ENCODE results near the gene KIF3B.

DNA sequence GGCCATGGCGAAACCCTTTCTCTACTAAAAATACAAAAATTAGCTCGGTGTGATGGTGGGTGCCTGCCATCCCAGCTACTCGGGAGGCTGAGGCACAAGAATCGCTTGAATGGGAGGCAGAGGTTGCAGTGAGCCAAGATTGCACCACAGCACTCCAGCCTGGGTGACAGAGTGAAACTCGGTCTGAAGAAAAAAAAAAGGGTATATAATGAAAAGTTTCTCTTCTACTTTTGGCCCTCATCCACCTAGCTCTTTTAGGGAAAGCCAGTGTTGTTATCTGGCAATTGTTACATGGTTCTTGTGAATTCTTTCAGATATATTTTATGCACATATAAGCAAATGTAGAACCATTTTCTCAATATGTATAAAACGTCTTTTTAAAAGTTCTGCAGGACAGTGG, 19.0 kb downstream of the KIF3B start:
- TF ChIP-seq, protein P1, sequence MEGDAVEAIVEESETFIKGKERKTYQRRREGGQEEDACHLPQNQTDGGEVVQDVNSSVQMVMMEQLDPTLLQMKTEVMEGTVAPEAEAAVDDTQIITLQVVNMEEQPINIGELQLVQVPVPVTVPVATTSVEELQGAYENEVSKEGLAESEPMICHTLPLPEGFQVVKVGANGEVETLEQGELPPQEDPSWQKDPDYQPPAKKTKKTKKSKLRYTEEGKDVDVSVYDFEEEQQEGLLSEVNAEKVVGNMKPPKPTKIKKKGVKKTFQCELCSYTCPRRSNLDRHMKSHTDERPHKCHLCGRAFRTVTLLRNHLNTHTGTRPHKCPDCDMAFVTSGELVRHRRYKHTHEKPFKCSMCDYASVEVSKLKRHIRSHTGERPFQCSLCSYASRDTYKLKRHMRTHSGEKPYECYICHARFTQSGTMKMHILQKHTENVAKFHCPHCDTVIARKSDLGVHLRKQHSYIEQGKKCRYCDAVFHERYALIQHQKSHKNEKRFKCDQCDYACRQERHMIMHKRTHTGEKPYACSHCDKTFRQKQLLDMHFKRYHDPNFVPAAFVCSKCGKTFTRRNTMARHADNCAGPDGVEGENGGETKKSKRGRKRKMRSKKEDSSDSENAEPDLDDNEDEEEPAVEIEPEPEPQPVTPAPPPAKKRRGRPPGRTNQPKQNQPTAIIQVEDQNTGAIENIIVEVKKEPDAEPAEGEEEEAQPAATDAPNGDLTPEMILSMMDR (conservative IDR thresholded peaks at IDR 0.05; ENCODE audit: low read depth, low read length): no peak
- TF ChIP-seq EZH2 (IDR thresholded peaks at IDR 0.05; ENCODE audit: low read length, unreplicated experiment) (no peak), EZH2phosphoT487 (IDR thresholded peaks at IDR 0.05; ENCODE audit: borderline replicate concordance, low read length) (no peak)
